HG03039 (cell line): Measurements from ENCODE around the gene POU2F1.

ENCODE experiments used
- ATAC-seq: cut with Tn5 transposase; IDR thresholded peaks from one replicate; pipeline ENCODE4 v1.9.1; 2021; ENCODE audit warnings: mild to moderate bottlenecking, moderate library complexity; ENCODE audit not compliant: unreplicated experiment

POU2F1 gene

GRCh38 chr1:167438171-167439138, 217.8 kb downstream of the POU2F1 start:
- no peak for ATAC-seq

GRCh38 chr1:167439301-167439988, 218.8 kb downstream of the POU2F1 start:
- ATAC-seq: no peak

- no peak for ATAC-seq
Observed at GRCh38 chr1:167440345-167440744, 219.7 kb downstream of the POU2F1 start.

- no peak for ATAC-seq
Observed at GRCh38 chr1:167440776-167441175, 220.1 kb downstream of the POU2F1 start.

- ATAC-seq: no peak
Observed at GRCh38 chr1:167441222-167441621, 220.5 kb downstream of the POU2F1 start.

- peak; percentile 76 for ATAC-seq
Observed at GRCh38 chr1:167442142-167442848, 221.6 kb downstream of the POU2F1 start.

GRCh38 chr1:167442854-167443565, 222.3 kb downstream of the POU2F1 start:
- no peak for ATAC-seq

- no peak for ATAC-seq
Observed at GRCh38 chr1:167443757-167444156, 223.1 kb downstream of the POU2F1 start.

- ATAC-seq: no peak
Observed at GRCh38 chr1:167446966-167447365, 226.3 kb downstream of the POU2F1 start.

GRCh38 chr1:167447521-167448136, 226.9 kb downstream of the POU2F1 start:
- ATAC-seq: no peak

- no peak for ATAC-seq
Observed at GRCh38 chr1:167450843-167451242, 230.2 kb downstream of the POU2F1 start.

GRCh38 chr1:167452483-167452882, 231.8 kb downstream of the POU2F1 start:
- ATAC-seq: no peak

- no peak for ATAC-seq
Observed at GRCh38 chr1:167453123-167453522, 232.4 kb downstream of the POU2F1 start.

- no peak for ATAC-seq
Observed at GRCh38 chr1:167454304-167454893, 233.7 kb downstream of the POU2F1 start.

GRCh38 chr1:167454894-167455785, 234.5 kb downstream of the POU2F1 start:
- ATAC-seq: peak; percentile 41

GRCh38 chr1:167455786-167456446, 235.2 kb downstream of the POU2F1 start:
- peak; percentile 40 for ATAC-seq

GRCh38 chr1:167456524-167456923, 235.8 kb downstream of the POU2F1 start:
- no peak for ATAC-seq

GRCh38 chr1:167456926-167457325, 236.2 kb downstream of the POU2F1 start:
- ATAC-seq: no peak
